Fibroblast of villous mesenchyme (primary cell): ENCODE measurements around the gene AKAP11. TPM values are rescaled to one million over a fixed set of nuclear protein-coding genes. Genes with fewer than 3 reads are reported as not detected.

Experiments used
- DNase-seq: peaks from one replicate; pipeline ENCODE4 v3.0.0-alpha.2; 2010; ENCODE audit warnings: low read depth
- H3K4me3 ChIP-seq: 2 replicates; pipeline ENCODE4 v1.5.1; 2011; ENCODE audit warnings: low read depth, mild to moderate bottlenecking, low read length
- CTCF ChIP-seq: IDR thresholded peaks from 2 replicates; pipeline ENCODE4 v1.5.1; 2012; ENCODE audit warnings: low read depth, mild to moderate bottlenecking, low read length; ENCODE audit not compliant: insufficient read depth
- total RNA-seq: library from RNA; depleted of rRNA; stranded (reverse); fragments of >200 nt; gene quantifications from 2 replicates; pipeline ENCODE4 v1.2.3, GENCODE V29; 2012

AKAP11 gene
- total RNA-seq, 1 donor, result 32.0 TPM

- no peak overlapping the region for H3K4me3 ChIP-seq
- DNase-seq, result no peak
- no peak for TF ChIP-seq CTCF
Observed at GRCh38 chr13:42345367-42345766, 73.4 kb downstream of the AKAP11 start.

DNA sequence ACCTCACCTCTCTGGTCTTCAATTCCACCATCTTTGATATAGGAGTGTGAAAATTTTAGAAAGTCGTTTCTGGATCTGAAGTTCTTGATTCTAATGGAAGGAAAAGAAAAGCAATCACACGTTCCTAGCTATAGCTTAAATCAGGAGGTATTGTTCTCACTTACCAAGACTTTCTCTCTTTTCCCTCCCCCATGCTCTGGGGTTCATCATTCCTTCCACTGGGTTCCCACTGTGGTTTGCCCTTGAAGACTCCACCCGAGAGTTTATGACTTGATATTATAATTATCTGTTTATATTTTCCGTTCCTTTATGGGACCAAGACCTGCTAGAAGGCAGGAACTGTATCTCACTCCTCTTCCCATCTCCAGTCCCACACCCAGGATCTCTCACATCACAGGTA, 76.6 kb downstream of the AKAP11 start:
- no peak for TF ChIP-seq CTCF
- DNase-seq, result no peak
- no peak overlapping the region for H3K4me3 ChIP-seq

- no peak overlapping the region for H3K4me3 ChIP-seq
- DNase-seq, result no peak
- no peak for TF ChIP-seq CTCF
Observed at GRCh38 chr13:42350141-42350540, 78.2 kb downstream of the AKAP11 start.

GRCh38 chr13:42354241-42355091, 82.5 kb downstream of the AKAP11 start:
- peak; percentile 45 for DNase-seq
- peak; percentile 26 for TF ChIP-seq CTCF
- H3K4me3 ChIP-seq, result no peak overlapping the region

- no peak for DNase-seq
- no peak overlapping the region for H3K4me3 ChIP-seq
- no peak for TF ChIP-seq CTCF
Observed at GRCh38 chr13:42355092-42355485, 83.1 kb downstream of the AKAP11 start.

DNA sequence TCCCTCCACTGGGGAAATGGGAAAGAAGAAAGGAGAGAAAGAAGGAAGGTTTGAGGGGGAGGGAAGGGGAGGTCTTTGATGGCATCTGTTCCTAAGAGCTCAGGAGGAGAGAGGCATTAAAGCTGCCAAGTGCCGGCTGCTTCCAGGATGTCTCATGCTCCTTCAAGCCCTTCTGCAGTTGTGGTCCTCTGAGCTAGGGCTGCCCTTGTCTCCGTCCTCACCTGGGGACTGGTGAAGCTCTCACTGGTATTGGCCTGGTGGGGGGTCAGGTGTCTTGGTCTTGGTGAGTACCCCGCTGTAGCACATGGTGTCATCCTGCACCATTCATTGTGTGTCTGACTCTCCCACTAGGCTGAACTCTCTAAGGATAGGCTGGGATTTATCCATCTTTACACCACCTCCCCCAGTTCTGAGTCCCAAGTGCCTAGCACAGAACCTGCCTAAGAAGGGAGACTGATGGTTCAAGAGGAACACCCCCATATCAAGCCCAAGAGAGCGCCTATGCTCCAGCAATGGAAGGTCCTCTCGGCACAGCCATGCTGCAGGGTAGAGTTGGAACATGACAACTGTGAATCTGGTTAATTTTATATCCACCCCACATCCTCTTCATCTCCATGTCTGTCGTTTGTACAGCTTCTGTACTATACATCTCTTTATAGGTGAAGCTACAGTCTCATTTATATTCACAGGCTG, 83.7 kb downstream of the AKAP11 start:
- no peak overlapping the region for H3K4me3 ChIP-seq
- DNase-seq, result no peak
- no peak for TF ChIP-seq CTCF
